K562 (cell line): ENCODE results near the gene SPDEF. TPM values are rescaled to one million over a fixed set of nuclear protein-coding genes. Genes with fewer than 3 reads are reported as not detected.
A peak's percentile ranks its signal among the peaks of the same experiment; 100 is the strongest.

Experiments
- ARID2 ChIP-seq: fragments of 450-650 bp; IDR thresholded peaks from 2 replicates; pipeline ENCODE4 v1.6.1; 2017; ENCODE audit warnings: antibody characterized with exemption, mild to moderate bottlenecking
- HMG20A ChIP-seq: fragments of 450-650 bp; formaldehyde crosslinking; conservative IDR thresholded peaks from 2 replicates; pipeline ENCODE4 v1.4.0; 2020; ENCODE audit warnings: mild to moderate bottlenecking, mixed read lengths
- HSF4 ChIP-seq: fragments of 250-450 bp; sonication (Bioruptor Pico); IDR thresholded peaks from 2 replicates; pipeline ENCODE4 v2.1.2; 2022; ENCODE audit warnings: mild to moderate bottlenecking, moderate library complexity, borderline replicate concordance
- KLF16 ChIP-seq: IDR thresholded peaks from 2 replicates; pipeline ENCODE4 v1.6.1; 2016; ENCODE audit warnings: antibody characterized with exemption
- MTA2 ChIP-seq: fragments of 450-650 bp; IDR thresholded peaks from 2 replicates; pipeline ENCODE4 v1.6.1; 2016; ENCODE audit warnings: low read depth
- MXI1 ChIP-seq: IDR thresholded peaks from 2 replicates; pipeline ENCODE4 v1.6.1; 2011; ENCODE audit warnings: low read depth, mild to moderate bottlenecking, improper control_type of control experiment, low read length
- PHF20 ChIP-seq: fragments of 450-650 bp; IDR thresholded peaks from 2 replicates; pipeline ENCODE4 v1.6.1; 2018; ENCODE audit not compliant: partially characterized antibody
- RBBP5 ChIP-seq: fragments of 200-600 bp; sonication (generic); IDR thresholded peaks from 2 replicates; pipeline ENCODE4 v1.6.1; 2012; ENCODE audit warnings: borderline replicate concordance, mild to moderate bottlenecking, low read length, control low read depth, inconsistent platforms; ENCODE audit not compliant: insufficient read depth, poor library complexity, severe bottlenecking
- ZNF445 ChIP-seq: fragments of 250-450 bp; sonication (Bioruptor Pico); IDR thresholded peaks from 2 replicates; pipeline ENCODE4 v1.4.0; 2020; ENCODE audit warnings: low read depth, mild to moderate bottlenecking, moderate library complexity
- ZSCAN32 ChIP-seq: fragments of 450-650 bp; formaldehyde crosslinking; IDR thresholded peaks from 2 replicates; pipeline ENCODE4 v1.4.0; 2020; ENCODE audit warnings: mild to moderate bottlenecking, moderate library complexity
- polyA plus RNA-seq, 8 experiments: library from polyadenylated mRNA; depleted of rRNA in 4 of 8; stranded (reverse) in 5 of 8; unstranded in 3 of 8; fragments of >200 nt; fragmentation: Nextera tagmentation in 2 of 8; fragmentation: Illumina TruSeq in 1 of 8; extraction: Ambion mirVana in 2 of 8; extraction: Trizol in 1 of 8; gene quantifications; 2 replicates each; pipeline versions ENCODE4 v1.2.1 to v1.2.3, GENCODE V29; 2011 to 2014; ENCODE audit warnings: inconsistent platforms in 1 of 8, missing spikeins in 1 of 8
- total RNA-seq, 7 experiments: library from RNA; depleted of rRNA in 6 of 7; stranded (reverse); fragments of >200 nt in 6 of 7; fragmentation: Illumina TruSeq in 2 of 7; extraction: Trizol in 2 of 7; gene quantifications; 2 replicates each; pipeline versions ENCODE4 v1.2.1 to v1.2.3, GENCODE V29; 2011 to 2021; ENCODE audit warnings: low replicate concordance in 1 of 7
- TF ChIP-seq, protein P1 (sequence below): fragments of 450-650 bp; IDR thresholded peaks from 2 replicates; pipeline ENCODE4 v1.6.1; 2016; ENCODE audit warnings: missing biosample characterization, missing genetic modification characterization

SPDEF gene
- total and polyA plus RNA-seq, 9 of the 15 experiments (the other 6 are each of a cell fraction or from before 2014, with no cell fraction given) = 0.04 to 0.12 (median 0.11) TPM; not detected in 5

DNA sequence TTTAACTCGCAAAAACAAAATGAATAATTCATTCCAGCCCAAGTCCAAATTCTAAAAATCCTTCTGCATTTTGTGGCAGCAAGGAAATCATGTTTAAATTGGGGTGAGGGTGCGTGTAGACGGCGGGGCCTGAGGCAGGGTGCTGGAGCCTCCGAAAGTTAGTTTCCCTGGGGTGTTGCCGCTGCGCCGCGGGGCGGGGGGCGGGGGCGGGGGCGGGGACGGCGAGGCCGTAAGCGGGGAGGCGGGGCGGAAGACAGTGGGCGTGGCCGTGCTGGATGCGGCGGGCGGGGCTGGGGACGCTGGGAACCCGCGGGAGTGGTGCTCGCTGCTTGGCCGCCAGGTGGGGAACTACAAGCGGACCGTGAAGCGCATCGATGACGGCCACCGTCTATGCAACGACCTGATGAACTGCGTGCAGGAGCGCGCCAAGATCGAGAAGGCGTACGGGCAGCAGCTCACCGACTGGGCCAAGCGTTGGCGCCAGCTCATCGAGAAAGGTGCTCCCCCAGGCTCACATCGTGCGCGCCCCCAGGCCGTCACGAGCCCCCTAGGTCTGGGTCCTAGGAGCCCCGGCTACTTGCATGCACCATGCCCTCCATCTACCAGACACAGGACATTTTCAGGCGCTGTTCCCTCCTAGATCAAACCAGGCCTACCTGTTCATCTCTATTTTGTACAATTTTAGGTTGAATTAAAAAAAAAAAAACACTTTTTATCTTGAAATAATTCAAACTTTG lies 29.0 kb downstream of the SPDEF start (continued):
- no peak for TF ChIP-seq HMG20A (CRISPR knock-in tag)
- TF ChIP-seq PHF20 = no peak
- no peak for TF ChIP-seq MTA2
- TF ChIP-seq ZSCAN32 (CRISPR knock-in tag) = no peak
- no peak for TF ChIP-seq ARID2
- no peak for TF ChIP-seq KLF16
- TF ChIP-seq ZNF445 (CRISPR knock-in tag) = no peak
- no peak for TF ChIP-seq MXI1
- TF ChIP-seq, protein P1, sequence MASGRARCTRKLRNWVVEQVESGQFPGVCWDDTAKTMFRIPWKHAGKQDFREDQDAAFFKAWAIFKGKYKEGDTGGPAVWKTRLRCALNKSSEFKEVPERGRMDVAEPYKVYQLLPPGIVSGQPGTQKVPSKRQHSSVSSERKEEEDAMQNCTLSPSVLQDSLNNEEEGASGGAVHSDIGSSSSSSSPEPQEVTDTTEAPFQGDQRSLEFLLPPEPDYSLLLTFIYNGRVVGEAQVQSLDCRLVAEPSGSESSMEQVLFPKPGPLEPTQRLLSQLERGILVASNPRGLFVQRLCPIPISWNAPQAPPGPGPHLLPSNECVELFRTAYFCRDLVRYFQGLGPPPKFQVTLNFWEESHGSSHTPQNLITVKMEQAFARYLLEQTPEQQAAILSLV (tag) = no peak
- TF ChIP-seq HSF4 (CRISPR knock-in tag) = no peak
- peak; percentile 48 for TF ChIP-seq RBBP5
- TF ChIP-seq, all 486 proteins: peak for 94
